ENCODE data around the gene CADPS2.

The CADPS2 gene

GRCh38 chr7:122858320-122858719 lies 27.9 kb downstream of the CADPS2 start:
- no peak for DNase-seq (ENCODE audit: extremely low read depth, low read depth)
- no peak overlapping the region for H3K4me3 ChIP-seq (replicated peaks; ENCODE audit: low read depth, low read length)
- no peak for TF ChIP-seq CTCF (IDR thresholded peaks at IDR 0.05; ENCODE audit: low read depth, low read length, missing control alignments)

DNA sequence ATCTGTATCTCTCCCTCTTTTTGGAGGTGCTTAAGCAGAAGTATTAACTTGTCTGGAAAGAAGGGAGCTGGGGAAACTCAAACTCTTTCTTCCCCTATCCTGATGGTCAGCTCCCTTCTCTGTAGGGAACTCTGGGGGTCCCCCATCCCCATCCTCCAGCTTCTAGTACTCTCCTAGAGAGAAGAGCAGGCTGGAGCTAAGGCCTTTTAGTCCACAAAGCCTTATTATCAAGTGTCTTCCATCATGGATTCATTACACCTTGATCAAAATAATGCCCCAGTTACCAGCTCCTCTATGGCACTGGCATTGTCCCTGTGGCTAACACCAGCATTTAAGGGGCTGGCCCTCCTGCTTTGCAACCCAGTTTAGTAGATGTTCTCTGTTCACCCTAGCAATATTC lies 35.7 kb downstream of the CADPS2 start:
- no peak overlapping the region for H3K4me3 ChIP-seq (replicated peaks; ENCODE audit: low read depth, low read length)
- DNase-seq (ENCODE audit: extremely low read depth, low read depth): no peak
- TF ChIP-seq CTCF (IDR thresholded peaks at IDR 0.05; ENCODE audit: low read depth, low read length, missing control alignments): no peak

DNA sequence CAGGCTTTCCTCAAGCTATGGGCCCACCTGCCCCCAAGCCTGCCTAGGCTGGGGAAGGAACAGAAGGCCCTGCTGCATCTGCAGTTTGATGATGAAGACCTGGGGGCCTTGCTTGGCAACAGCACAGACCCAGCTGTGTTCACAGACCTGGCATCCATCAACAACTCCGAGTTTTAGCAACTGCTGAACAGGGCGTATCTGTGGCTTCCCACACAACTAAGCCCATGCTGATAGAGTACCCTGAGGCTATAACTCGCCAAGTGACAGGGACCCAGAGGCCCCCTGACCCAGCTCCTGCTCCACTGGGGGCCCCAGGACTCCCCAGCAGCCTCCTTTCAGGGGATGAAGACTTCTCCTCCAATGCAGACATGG lies 36.3 kb downstream of the CADPS2 start:
- DNase-seq (ENCODE audit: extremely low read depth, low read depth): no peak
- no peak for TF ChIP-seq CTCF (IDR thresholded peaks at IDR 0.05; ENCODE audit: low read depth, low read length, missing control alignments)
- H3K4me3 ChIP-seq (replicated peaks; ENCODE audit: low read depth, low read length): no peak overlapping the region

GRCh38 chr7:122849322-122849956 lies 36.8 kb downstream of the CADPS2 start:
- no peak overlapping the region for H3K4me3 ChIP-seq (replicated peaks; ENCODE audit: low read depth, low read length)
- no peak for DNase-seq (ENCODE audit: extremely low read depth, low read depth)
- no peak for TF ChIP-seq CTCF (IDR thresholded peaks at IDR 0.05; ENCODE audit: low read depth, low read length, missing control alignments)

DNA sequence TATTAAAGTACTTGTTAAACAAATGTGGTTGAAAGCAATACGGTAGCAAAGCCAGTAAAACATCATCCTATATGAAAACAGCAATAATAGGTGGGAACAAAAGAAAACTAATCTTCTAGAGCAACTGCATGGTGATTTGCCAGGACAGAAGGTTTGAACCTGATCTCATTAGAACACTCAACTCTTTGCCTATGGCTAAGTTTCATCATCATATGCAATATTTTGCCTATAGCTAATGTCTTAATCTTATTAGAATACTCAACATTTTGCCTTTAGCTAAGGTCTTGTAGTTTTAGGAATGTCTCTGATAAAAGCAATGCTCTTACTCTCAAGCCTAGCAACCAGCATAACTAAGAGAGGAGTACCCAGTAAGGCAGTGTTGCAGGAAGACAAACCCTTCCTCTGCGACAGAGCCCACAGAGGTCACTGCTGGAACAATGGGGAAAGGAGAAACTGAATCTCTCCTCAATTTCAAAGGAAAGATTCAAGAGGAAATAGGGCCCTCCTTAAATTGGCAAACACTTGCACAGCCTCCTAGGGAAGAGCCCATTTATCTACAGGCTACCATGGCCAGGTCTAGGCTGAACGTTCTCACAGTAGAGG lies 38.3 kb downstream of the CADPS2 start:
- H3K4me3 ChIP-seq (replicated peaks; ENCODE audit: low read depth, low read length): no peak overlapping the region
- DNase-seq (ENCODE audit: extremely low read depth, low read depth): no peak
- TF ChIP-seq CTCF (IDR thresholded peaks at IDR 0.05; ENCODE audit: low read depth, low read length, missing control alignments): no peak

GRCh38 chr7:122846591-122846990 lies 39.7 kb downstream of the CADPS2 start:
- H3K4me3 ChIP-seq (replicated peaks; ENCODE audit: low read depth, low read length): no peak overlapping the region
- no peak for TF ChIP-seq CTCF (IDR thresholded peaks at IDR 0.05; ENCODE audit: low read depth, low read length, missing control alignments)
- DNase-seq (ENCODE audit: extremely low read depth, low read depth): no peak

DNA sequence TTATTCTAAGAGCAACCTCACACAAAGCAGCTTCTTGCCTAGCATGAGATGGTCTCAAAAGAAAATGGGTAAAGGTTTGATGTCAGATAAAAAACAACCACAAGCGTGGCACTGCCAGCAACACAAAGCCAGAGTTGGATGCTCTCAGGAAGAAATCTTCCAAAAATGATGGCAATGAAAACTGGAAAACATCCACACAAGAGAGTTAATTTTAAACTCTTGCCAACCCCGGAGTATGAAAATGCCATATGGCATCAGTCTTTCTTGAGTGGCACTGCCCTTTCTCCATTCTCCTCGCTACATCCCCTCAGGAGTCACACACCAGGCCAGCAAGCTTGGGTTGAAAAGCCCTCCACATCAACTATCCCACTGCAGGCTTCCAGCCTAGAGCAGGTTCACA lies 41.0 kb downstream of the CADPS2 start:
- no peak for TF ChIP-seq CTCF (IDR thresholded peaks at IDR 0.05; ENCODE audit: low read depth, low read length, missing control alignments)
- no peak overlapping the region for H3K4me3 ChIP-seq (replicated peaks; ENCODE audit: low read depth, low read length)
- DNase-seq (ENCODE audit: extremely low read depth, low read depth): no peak
